Measurements from ENCODE around the gene SLC25A33.
A peak's percentile ranks its signal among the peaks of the same experiment; 100 is the strongest.
"Not testable (repeated sequence)": the region's sequence is repeated elsewhere in the genome, so short reads cannot be mapped to it uniquely, and the experiment has no call there.

Gene SLC25A33, protein sequence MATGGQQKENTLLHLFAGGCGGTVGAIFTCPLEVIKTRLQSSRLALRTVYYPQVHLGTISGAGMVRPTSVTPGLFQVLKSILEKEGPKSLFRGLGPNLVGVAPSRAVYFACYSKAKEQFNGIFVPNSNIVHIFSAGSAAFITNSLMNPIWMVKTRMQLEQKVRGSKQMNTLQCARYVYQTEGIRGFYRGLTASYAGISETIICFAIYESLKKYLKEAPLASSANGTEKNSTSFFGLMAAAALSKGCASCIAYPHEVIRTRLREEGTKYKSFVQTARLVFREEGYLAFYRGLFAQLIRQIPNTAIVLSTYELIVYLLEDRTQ

DNA sequence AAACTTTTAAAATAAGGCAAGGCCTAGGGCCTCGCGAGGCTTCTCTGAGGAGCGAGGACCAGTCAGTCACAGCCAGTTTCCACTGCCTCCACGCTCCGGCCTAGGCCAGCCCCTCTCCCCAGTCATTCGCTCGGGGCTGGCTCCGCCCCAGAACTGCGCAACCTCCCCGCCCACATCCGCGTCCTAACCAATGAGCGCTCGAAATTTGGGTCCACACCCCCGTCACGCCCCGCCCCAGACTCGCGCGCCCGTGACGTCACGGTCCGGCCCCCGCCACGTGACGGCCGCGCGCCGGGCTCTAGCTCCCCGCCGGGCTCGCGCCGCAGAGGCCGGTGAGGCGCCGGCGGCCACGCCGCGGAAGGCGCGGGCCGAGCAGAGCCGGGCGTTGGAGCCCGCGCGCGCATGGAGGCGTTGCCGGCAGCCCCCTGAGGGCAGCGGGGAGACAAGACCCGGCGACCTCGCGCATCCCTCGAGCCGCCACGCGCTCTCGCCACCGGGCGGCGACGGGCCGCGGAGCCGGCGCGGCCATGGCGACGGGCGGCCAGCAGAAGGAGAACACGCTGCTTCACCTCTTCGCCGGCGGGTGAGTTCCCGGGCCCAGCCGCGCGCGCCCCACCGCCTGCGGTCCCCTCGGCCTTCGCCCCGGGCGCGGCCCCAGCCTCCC lies at the start of gene SLC25A33:
SLC25A33 (plus strand) TSS at position 301 of the 664 bp plus-strand sequence; CDS start at position 528, 227 bp downstream.
- DNase-seq (ENCODE audit: low read depth, low spot score) = peak; percentile 93

DNA sequence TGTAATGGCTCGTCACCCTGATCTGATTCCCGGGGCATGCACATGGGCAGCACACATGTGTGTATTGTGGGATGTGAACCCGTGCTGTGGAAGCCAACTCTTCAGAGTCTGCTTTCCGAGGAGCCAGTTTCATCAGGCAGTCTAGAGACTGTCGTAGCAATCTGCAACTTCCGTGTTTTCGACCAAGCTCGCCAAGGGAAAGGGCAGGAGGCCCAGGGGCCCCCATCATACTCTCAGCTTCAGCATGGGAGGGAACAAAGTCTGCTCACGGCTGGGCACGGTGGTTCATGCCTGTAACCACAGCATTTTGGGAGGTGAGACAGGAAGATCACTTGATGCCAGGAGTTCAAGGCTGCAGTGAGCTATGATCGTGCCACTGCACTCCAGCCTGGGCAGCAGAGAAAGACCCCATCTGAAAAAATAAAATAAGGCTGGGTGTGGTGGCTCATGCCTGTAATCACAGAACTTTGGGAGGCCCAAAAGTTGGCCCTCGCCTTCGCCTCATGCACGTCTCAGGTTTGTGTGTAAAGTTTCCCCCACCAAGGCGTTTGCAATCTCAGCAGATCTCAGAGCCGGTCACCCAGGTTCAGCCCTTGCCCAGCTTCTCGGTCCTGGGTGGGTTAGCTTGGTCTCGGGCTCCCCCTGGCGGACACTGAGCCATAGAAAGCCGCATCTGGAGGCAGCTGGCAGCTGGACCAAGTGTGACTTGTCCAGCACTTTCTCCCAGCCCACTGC lies 48.5 kb upstream of the SLC25A33 start:
- peak; percentile 58 for DNase-seq (ENCODE audit: low read depth, low spot score)

DNA sequence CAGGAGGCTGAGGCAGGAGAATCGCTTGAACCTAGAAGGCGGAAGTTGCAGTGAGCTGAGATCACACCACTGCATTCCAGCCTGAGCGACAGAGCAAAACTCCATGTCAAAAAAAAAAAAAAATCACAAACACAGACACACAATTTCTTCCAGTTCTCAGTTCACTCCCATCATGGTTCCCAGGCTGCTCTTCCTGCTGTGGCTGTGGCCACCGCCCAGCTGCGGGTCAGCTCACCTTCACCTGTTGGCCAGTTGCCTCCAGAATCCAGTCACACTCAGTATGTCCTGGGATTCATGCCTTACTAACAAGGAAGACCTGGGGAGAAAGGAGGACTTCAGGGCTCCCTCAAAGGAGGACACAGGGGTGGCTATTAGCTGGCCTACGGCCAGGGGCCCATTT lies 45.9 kb upstream of the SLC25A33 start:
- no peak for DNase-seq (ENCODE audit: low read depth, low spot score)

DNA sequence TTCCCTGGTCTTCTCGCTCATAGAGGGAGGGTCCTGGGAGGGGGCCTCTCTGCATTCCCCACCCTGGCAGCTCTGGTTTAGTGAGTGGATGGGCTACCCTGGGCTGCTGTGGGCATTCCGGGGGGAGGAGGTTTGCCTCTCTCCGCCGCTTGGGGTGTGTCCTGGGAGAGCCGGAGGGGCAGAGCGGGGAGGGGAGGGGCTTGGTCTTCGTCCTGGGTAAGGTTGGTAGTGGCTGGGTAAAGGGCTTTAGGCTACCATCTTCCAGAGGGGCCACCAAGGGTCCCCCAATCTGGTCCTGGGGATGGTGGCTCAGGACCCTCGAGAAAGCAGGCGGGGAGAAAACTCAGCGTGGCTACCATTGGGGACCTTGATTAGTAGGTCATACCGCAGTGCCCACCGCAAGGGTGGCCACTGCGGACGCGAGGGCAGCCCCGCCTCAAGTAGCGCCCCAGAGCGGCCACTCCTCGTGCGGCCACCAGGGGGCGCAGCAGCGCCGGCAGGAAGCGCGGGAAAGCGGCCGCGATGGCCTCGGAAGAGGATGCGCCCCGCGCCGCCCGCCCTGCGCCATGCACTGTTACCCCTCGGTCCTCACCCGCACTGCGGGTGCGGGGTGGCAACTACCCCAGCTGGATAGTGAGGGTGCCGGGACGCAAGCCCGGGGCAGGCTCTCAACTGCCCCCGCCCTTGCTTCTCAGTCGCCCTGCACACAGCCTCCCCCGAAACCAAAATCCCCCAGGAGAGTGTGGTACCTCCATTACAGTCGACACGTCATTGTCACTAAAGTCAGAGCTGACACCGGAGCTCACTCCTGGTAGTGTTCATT lies 44.1 kb upstream of the SLC25A33 start:
- no peak for DNase-seq (ENCODE audit: low read depth, low spot score)

DNA sequence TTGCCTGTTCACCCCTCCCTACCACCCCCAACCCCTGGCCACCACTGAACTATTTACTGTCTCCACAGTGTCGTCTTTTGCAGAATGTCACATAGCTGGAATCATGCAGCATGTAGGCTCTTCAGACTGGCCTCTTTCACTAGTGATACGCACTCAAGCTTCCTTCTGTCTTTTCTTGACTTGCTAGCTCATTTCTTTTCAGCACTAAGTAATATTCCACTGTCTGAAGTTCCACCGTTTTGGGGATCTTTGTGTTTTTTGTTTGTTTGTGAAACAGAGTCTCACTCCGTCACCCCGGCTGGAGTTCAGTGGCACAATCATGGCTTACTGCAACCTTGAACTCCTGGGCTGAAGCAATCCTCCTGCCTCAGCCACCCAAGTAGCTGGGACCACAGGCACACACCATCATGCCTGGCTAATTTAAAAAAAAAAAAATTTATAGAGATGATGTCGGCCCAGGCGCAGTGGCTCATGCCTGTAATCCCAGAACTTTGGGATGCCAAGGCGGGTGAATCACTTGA lies 43.4 kb upstream of the SLC25A33 start:
- DNase-seq (ENCODE audit: low read depth, low spot score) = no peak

DNA sequence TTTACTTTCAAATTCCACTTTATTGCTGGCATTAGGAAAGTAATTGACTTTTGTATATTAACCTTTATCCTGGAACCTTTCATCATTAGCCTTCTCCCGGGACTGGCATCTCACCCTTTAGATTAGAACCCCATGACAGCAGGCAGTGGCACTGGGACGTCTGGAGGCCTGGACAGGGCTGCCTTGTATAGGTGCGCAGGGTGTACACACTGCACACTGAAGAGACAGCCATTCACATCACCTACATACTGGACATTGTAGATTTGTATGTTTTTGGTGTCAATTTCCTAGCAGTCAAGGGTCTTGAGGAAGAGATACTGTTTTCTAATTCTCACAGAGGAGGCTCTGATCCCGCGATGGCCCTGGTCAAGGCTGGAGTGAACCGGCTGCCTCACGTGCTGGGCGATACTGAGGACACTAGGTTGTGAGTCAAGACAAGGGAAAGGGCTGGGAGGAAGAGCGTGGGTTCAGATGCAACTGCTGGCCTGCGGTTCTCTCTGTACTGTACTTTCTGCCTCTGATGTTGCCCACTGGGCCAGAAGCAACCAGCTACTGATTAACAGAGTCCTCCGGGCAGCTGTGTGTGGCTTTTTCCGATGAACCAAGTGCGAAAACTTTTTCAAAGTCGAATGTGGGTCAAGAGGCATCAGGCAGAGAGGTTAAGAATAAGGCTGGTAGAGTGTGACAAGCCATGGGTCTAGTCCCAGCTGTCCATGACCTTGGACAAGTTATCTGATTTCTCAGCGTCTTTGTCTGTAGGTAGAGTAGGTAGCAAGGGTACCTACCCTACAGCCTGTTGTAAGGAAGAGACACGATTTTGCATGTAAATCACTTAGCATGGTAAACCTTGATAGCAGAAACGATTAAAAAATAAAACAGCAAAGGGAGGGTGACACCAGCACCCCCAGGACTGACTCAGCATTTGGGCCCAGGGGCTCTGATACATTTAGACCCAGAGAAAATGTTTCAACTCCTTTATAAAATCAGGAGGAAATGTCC lies 38.2 kb upstream of the SLC25A33 start:
- DNase-seq (ENCODE audit: low read depth, low spot score) = no peak

DNA sequence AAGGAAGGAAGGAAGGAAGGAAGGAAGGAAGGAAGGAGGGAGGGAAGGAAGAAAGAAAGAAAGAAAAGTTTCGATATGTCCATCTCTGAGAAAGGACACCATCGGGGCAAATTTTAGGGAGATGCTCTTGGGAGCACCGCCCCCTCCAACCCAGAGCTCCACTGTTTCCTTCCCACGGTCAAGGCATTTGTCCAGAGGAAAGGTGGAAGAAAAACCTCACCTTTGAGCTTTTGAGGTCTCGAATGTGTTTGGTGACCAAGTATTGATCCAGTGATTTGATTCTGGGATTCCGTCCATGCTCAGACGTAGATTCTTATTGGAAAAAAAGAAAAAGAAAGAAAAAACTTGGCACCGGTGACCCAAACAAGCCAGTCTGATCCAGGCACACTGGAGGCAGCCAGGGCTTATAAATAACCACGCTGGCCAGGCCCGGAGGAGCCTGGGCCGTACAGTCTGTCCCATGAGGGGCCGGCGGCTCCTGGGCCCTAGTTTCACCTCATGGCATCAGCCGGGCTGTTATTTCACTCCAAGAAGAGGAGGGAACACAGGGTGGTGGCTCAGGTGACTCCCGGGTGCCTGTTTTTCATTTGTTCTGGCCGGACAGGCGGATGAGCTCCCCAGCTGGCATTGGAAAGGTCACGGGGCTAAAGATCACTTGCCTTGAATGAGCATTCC lies 36.1 kb upstream of the SLC25A33 start:
- no peak for DNase-seq (ENCODE audit: low read depth, low spot score)

DNA sequence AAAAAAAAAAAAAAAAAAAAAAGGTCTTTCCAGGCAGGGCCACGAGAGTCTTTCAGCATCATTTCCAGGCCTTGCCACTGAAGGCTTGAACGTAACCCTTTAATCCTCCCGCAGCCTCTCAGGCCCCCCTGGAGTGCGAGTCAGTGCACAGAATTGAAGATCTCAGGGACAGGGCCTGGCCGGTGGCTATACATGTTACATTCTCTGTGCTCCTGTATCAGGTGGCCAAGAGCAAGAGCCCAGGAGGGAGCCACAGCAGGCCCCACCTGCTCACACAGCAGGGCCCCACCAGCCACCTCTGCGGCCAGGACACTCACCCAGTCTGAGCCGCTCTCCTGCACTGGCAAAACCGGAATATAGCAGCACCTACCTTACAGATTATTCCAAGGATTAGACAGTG lies 34.1 kb upstream of the SLC25A33 start:
- DNase-seq (ENCODE audit: low read depth, low spot score) = no peak

DNA sequence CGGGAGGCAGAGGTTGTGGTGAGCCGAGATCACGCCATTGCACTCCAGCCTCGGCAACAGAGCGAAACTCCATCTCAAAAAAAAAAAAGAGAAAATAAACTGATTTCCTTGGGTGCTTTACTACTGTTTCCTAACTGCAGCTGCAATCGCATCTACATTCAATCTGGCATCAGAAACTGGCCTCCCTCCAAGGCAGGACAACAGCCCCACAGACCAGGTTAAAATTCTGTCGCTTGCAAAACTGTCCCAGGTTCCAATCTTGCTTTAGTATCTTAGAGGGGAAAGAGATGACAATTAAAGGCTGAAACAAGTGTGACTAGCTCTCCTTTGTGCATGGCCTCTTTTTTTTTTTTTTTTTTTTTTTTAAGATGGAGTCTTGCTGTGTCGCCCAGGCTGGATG lies 32.4 kb upstream of the SLC25A33 start:
- no peak for DNase-seq (ENCODE audit: low read depth, low spot score)

DNA sequence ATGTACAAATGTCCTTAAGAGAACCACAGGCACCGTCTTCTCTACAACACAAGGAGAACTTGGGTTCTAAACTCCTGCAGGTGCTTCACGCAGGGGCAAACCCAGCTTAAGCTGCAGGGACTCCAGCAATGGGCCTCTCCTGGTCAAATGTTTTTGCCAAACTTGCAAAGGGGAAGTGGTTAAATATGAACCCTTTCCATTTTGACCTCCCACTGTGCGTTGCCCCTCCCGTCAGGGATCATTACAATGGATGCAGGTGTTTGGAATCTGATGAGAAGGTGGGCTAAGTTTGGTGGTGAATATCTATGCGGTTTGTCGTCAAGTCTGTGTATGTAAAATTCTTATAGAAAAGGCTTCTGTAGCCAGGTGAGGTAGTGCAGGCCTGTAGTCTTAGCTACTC lies 29.1 kb upstream of the SLC25A33 start:
- no peak for DNase-seq (ENCODE audit: low read depth, low spot score)

DNA sequence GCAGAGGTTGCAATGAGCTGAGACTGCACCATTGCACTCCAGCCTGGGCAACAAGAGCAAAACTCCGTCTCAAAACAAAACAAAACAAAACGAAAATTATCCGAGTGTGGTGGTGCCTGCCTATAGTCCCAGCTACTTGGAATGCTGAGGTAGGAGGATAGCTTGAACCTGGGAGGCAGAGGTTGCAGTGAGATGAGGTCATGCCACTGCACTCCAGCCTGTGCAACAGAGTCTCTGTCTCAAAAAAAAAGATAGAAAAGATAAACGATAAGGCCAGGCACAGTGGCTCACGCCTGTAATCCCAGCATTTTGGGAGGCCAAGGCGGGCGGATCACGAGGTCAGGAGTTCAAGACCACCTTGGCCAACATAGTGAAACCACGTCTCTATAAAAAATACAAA lies 23.7 kb upstream of the SLC25A33 start:
- DNase-seq (ENCODE audit: low read depth, low spot score) = not testable (repeated sequence)

DNA sequence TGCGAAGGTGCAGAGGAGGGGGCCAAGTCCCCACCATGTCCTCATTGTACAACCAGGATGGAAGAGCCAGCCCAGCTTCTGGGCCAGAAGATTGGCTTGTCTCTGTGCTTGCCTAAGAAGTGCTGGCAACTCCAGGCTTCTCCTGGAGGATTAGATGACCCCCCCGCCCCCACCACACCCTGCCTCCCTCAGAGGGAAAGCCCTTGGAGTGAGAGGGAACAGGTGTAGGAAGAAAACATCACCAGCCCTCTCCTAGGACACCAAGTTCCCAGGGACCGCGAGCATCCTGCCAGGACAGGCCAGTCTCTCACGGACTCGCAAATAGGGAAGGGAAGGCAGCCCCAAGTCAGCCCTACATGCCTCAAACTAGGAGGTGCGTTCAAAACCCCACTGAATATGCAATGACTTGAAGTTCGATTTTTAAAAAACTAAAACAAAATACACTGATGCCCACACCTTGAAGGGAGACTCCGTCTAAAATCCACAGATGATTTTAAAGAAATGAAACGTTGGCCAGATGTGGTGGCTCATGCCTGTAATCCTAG lies 20.7 kb upstream of the SLC25A33 start:
- DNase-seq (ENCODE audit: low read depth, low spot score) = no peak

DNA sequence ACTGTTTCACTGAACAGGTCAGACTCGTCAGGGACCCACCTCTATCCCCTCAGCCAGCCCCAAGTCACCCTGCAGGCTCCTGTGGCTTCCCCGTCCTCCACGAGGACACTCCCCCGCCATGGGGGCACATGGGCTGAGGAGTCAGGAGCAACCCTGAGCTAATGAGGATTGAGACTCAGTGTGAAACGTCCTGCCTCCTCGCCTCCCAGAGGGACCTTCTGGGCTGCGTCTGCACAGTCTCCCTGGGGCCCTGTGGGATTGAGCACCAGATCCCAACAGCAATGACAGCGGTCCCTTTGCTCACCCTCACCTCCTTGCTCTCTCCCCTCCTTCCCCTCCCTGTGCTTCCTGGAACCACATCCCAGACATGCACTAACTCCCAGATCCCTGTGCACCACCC lies 18.9 kb upstream of the SLC25A33 start:
- DNase-seq (ENCODE audit: low read depth, low spot score) = no peak

DNA sequence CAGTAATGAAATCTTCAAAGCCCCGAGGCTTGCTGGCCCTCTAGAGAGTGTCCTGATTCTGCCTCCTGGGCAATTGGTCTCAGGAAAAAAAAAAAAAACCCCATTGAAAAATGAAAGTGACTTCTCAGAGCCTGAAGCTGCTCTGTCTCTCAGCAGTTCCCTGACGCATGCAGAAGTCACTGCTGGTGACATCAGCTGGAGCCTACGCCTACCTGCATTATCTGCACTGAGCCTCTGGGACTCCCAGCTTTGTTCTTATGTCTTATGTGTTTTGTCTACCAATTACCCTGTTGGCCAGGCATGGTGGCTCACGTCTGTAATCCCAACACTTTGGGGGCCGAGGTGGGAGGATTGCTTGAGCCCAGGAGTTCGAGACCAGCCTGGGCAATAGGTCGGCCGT lies 10.1 kb upstream of the SLC25A33 start:
- DNase-seq (ENCODE audit: low read depth, low spot score) = no peak

DNA sequence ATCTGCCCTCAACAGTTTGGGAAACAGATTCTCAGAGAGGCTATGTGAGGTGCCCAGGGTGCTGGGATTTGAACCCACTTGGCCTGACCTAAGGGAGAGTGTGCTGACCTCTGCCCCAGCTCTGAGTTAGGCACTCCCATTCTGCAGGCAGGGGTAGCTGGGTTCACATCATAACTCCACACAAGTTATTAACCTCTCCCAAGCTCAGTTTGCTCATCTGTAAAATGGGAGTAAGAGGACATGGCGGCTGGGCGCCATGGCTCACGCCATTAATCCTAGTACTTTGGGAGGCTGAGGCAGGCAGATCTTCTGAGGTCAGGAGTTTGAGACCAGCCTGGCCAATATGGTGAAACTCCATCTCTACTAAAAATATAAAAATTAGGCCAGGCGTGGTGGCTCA lies 8.9 kb upstream of the SLC25A33 start:
- no peak for DNase-seq (ENCODE audit: low read depth, low spot score)

DNA sequence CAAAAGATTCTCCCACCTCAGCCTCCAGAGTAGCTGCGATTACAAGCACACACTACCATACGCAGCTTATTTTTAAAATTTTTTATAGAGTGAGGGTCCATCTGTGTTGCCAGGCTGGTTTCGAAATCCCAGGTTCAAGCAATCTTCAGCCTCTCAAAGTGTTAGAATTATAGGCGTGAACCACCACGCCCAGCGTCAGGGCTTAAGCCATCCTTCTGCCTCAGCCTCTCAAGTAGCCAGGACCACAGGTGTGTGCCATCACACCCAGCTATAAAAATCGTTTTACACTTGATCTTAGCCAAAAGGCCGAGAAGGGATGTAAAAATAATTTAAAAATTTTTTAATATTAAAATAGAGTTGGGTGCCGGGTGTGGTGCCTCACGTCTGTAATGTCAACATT lies 4.3 kb upstream of the SLC25A33 start:
- no peak for DNase-seq (ENCODE audit: low read depth, low spot score)

DNA sequence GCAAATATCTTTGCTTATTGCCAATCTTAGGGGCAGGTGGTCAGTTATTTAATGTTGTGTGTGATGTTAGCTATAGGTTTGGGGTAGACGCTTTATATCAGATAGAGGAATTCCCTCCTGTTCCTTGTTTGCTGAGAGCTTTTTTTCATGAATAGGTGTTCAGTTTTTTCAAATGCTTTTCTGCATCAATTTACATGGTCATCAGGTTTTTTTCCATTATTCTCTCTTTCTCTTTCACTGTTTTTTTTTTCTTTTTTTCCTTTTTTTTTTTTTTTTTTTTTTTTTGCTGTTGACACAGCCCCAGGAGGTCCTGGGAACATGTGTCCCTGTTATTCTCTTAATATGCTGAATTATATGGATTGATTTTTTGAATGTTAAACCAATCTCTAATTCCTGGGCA lies 3.0 kb upstream of the SLC25A33 start:
- no peak for DNase-seq (ENCODE audit: low read depth, low spot score)

DNA sequence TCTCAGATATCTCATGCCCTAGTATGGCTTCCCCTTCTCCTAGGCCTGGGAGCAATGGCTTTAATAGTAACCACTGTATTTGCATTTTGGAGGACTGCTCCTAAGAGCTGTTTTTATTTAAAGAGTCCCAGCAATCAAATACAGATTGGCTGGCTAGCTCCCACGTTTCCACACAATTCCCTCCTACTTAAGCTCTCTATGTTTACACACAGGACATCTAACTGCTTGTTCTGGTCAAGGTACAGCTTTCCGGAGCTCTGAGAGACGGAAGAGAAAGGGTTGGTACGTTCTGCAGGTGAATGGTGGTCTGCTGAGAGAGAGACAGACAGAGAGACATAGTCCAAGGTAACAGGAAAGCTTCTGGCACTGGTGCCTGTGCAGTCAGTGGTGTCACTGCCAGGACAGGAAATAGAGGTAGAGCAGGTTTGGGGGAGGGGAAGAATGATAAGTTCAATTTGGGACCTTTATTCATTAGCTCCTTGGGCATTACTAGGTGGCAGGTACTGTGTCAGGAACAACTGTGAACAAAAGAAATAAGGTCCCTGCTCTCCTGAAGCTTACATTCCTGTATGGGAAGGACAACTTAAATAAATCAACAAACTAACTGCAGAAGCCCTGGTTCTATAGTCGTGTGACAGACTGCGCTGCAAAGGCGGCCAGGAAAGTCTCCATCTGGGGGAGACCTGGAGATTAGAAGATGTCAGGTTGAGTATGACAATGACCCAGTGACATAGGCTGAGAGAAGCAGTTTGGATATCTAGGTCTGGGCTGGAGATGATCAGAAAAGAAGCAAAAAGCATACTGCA lies 1.2 kb upstream of the SLC25A33 start:
- DNase-seq (ENCODE audit: low read depth, low spot score) = no peak

All from brain pericyte (primary cell).